WERI-Rb-1 (cell line): Measurements from ENCODE around the gene CIZ1.

Source experiments
- DNase-seq: peaks from one replicate; pipeline ENCODE4 v3.0.0-alpha.2; 2020
- H3K27ac ChIP-seq: fragments of 250-450 bp; sonication (Bioruptor Pico); 2 replicates; pipeline ENCODE4 v1.5.1; 2020; ENCODE audit warnings: mild to moderate bottlenecking, moderate library complexity
- H3K27me3 ChIP-seq: fragments of 250-450 bp; sonication (Bioruptor Pico); 2 replicates; pipeline ENCODE4 v1.5.1; 2021; ENCODE audit warnings: mild to moderate bottlenecking, low read depth, moderate library complexity; ENCODE audit not compliant: insufficient read depth, severe bottlenecking
- H3K36me3 ChIP-seq: fragments of 250-450 bp; sonication (Bioruptor Pico); 2 replicates; pipeline ENCODE4 v1.5.1; 2020; ENCODE audit warnings: mild to moderate bottlenecking, moderate library complexity
- H3K4me3 ChIP-seq: 2 replicates; pipeline ENCODE4 v1.5.1; 2011; ENCODE audit warnings: low read depth, mild to moderate bottlenecking, control low read depth, low read length
- H3K9me3 ChIP-seq: fragments of 250-450 bp; sonication (Bioruptor Pico); 2 replicates; pipeline ENCODE4 v1.5.1; 2021; ENCODE audit warnings: mild to moderate bottlenecking, moderate library complexity; ENCODE audit not compliant: severe bottlenecking
- CTCF ChIP-seq: IDR thresholded peaks from 2 replicates; pipeline ENCODE4 v1.5.1; 2011; ENCODE audit warnings: low read depth, mild to moderate bottlenecking, control low read depth, inconsistent platforms, low read length

CIZ1 gene

DNA sequence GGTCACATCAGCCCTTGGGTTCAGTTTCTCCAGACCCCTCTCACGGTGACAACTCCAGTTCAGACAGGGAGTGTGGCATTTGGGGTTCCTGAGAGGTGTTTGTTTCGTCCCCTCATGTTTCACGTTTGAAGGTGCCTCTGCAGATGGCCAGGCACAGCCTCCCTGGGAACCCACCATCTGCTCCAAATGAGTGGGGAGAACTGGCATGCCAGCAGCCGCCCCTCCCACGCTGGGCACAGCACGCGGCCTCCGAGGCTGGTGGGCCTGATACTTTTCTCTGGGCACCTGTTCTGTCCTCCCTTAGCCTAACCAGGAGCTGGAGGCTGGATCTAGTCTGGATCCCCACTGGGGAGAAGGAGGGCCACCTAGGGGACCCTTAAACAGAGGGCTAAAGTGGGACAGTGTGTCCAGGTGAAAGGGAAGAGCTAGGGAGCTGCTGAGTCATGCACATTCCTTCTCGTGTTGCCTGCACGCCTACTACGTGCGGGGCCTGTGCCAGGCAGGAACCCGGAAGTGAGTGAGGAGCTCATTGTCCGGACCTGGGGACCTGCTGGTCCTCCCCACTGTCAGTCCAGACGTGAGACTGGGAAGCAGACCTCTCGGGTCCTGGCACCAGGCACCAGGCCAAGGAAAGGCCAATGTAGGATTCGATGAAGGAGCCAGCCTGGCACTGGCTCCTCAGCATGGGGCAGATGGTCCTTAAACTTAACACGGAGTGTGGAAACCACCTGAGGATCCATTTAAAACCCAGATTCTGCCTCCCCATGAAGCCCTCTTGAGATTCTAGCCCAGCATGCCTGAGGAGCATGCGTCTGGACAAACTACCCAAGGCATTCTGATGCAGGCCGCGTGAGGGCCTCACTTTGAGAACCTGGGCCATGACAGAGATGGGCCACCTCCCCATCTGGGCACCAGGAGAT, 23.5 kb upstream of the CIZ1 start:
- Histone ChIP-seq H3K27me3 (no peaks in the 10 kb centered on the region), H3K9me3 (no peaks in the 10 kb centered on the region), H3K27ac (no peak overlapping the region), H3K36me3 (peaks cover 56% of the 10 kb centered on the region), H3K4me3 (no peak overlapping the region)
- no peak for DNase-seq
- TF ChIP-seq CTCF = no peak

GRCh38 chr9:128213746-128214497, 22.6 kb upstream of the CIZ1 start:
- Histone ChIP-seq H3K4me3 (no peak overlapping the region), H3K9me3 (no peaks in the 10 kb centered on the region), H3K36me3 (peaks cover 56% of the 10 kb centered on the region), H3K27ac (no peak overlapping the region), H3K27me3 (no peaks in the 10 kb centered on the region)
- no peak for DNase-seq
- TF ChIP-seq CTCF = no peak

DNA sequence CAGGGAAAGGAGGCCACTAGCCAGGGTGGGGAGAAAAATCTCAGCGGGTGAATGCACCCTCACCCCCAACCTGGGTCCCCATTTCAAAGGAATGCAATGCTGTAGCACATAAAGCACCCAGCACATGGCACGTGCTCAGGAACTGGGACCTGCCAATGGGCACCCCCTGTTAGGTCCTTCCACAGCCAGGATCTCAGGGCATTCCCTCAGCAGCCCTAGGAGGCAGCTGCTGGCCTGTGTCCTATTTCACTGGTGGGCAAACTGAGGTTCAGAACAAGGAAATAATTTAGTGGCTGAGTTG, 20.6 kb upstream of the CIZ1 start:
- Histone ChIP-seq H3K27ac (no peak overlapping the region), H3K4me3 (no peak overlapping the region), H3K27me3 (no peaks in the 10 kb centered on the region), H3K36me3 (peaks cover 54% of the 10 kb centered on the region), H3K9me3 (no peaks in the 10 kb centered on the region)
- no peak for TF ChIP-seq CTCF
- DNase-seq = no peak

DNA sequence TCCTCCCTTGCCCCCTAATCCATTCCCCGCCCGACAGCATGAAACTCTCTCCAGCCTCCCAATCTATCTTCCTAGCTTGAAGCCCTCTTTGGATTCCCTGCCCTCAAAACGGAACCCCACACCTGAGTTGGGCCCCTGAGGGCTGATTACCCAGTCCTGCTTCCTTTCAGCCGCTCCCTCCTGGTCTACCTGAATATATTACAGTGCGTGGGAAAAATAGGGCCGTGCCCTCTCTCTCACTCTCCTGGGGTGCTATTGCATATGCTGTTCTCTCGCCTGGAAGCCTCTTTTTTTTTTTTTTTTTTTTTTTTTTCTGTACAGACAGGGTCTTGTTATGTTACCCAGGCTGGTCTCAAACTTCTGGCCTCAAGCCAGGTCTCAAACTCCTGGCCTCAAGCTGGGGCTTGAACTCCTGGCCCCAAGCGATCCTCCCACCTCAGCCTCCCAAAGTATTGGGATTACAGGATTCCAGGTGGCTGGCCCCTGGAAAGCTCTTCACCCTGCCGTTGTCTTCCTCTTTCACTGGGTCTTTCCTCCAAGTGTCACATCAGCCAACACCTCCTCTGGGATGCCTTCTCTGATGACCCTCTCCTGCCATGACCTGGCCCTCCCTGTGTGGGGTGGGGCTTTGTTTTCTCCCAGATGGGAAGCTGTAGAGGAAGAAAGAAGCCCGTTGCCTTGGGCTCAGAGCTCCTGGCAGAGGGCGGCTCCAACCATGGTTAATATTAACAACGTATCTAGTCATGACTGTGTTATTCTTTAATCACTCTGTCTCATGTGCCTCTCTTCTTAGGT, 20.0 kb upstream of the CIZ1 start:
- H3K27ac ChIP-seq = no peak overlapping the region
- no peak for TF ChIP-seq CTCF
- no peaks in the 10 kb centered on the region for H3K27me3 ChIP-seq
- H3K36me3 ChIP-seq = peaks cover 58% of the 10 kb centered on the region
- no peak overlapping the region for H3K4me3 ChIP-seq
- no peak for DNase-seq
- H3K9me3 ChIP-seq = no peaks in the 10 kb centered on the region

DNA sequence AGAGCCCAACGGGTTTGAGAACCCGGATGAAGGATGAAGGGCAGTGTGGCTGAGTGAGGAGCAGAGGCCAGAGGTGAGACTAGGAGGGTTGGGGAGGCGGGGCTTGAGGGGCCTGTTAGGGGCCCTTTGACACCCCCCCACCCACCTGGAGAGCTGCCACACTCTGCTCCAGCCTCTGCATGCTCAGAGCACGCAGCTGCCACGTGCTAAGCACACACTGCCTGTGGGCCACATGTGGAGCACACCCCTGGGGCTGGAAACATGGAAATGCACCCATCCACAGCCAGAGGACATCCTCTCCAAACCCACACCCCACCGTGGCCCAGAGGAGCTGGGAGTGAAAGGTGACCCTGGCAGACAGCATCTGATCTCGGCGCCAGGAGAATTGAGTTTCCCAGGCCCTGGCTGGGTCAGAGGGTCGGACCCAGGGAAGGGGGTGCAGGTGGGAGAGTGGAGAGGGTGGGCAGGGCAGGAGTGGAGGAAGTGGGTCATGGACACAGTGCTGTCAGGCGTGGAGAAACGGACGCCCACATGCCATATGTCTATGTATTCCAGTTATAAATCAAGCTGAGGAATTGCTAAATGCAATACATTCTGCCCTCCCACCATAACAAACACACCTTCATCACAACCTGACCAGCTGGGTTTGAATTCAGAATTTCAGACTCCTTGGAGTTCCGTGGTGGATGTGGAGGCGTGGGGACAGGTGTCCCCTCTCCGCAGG, 17.7 kb upstream of the CIZ1 start:
- Histone ChIP-seq H3K27ac (no peak overlapping the region), H3K4me3 (no peak overlapping the region), H3K9me3 (no peaks in the 10 kb centered on the region), H3K36me3 (peaks cover 66% of the 10 kb centered on the region), H3K27me3 (no peaks in the 10 kb centered on the region)
- DNase-seq = no peak
- TF ChIP-seq CTCF = no peak
